IMR-90 (cell line): Measurements from ENCODE around the gene LENG9. TPM values are rescaled to one million over a fixed set of nuclear protein-coding genes. Genes with fewer than 3 reads are reported as not detected.

Source experiments
- ATAC-seq: fragments of 200-7000 bp; cut with Tn5 transposase; 2 replicates; pipeline ENCODE4 v1.9.1; 2020; ENCODE audit warnings: low read depth, mild to moderate bottlenecking, moderate library complexity
- BruUV-seq: library from RNA; stranded (reverse); fragments of 400-500 nt; replicated peaks from 2 replicates; lab custom pipeline; 2021; lab: Mats Ljungman, UMichigan
- CTCF ChIA-PET: fragments of 300-600 bp; formaldehyde crosslinking; extraction: SDS; loops from one replicate; lab custom pipeline; 2021; ENCODE audit warnings: antibody characterized with exemption; lab: Yijun Ruan, JAX
- POLR2A ChIA-PET: fragments of 300-600 bp; sonication (Branson Sonifier 250); formaldehyde crosslinking; loops from one replicate; lab custom pipeline; 2022; ENCODE audit warnings: antibody characterized with exemption; ENCODE audit not compliant: unreplicated experiment; lab: Charles Lee
- DNase-seq: peaks from one replicate; pipeline ENCODE4 v3.0.0; 2013
- H2AFZ ChIP-seq: replicated peaks from 2 replicates; pipeline ENCODE3; 2013; ENCODE audit warnings: low read length, mild to moderate bottlenecking; ENCODE audit not compliant: poor library complexity
- H2AK5ac ChIP-seq: 2 replicates; pipeline ENCODE4 v1.6.1; 2013; ENCODE audit warnings: low read depth, low read length, inconsistent platforms
- H2AK9ac ChIP-seq: replicated peaks from 2 replicates; pipeline ENCODE3; 2013; ENCODE audit warnings: mild to moderate bottlenecking, low read depth, low read length, moderate library complexity; ENCODE audit not compliant: poor library complexity
- H2BK120ac ChIP-seq: 2 replicates; pipeline ENCODE4 v1.6.1; 2013; ENCODE audit warnings: low read depth, low read length, inconsistent platforms
- H2BK15ac ChIP-seq: 3 replicates; pipeline ENCODE4 v1.6.1; 2013; ENCODE audit warnings: low read depth, low read length, inconsistent platforms
- H2BK20ac ChIP-seq: 2 replicates; pipeline ENCODE4 v1.6.1; 2013; ENCODE audit warnings: low read depth, mild to moderate bottlenecking, inconsistent platforms, low read length, moderate library complexity
- H2BK5ac ChIP-seq: 2 replicates; pipeline ENCODE4 v1.6.1; 2013; ENCODE audit warnings: mild to moderate bottlenecking, low read depth, low read length, inconsistent platforms; ENCODE audit not compliant: poor library complexity, severe bottlenecking
- H3K14ac ChIP-seq: replicated peaks from 2 replicates; pipeline ENCODE4 v1.6.1; 2013; ENCODE audit warnings: low read depth, low read length, inconsistent platforms
- H3K18ac ChIP-seq: 2 replicates; pipeline ENCODE4 v1.6.1; 2013; ENCODE audit warnings: low read depth, low read length, control low read depth
- H3K23ac ChIP-seq: 2 replicates; pipeline ENCODE4 v1.6.1; 2013; ENCODE audit warnings: low read depth, low read length, inconsistent platforms
- H3K27ac ChIP-seq: 2 replicates; pipeline ENCODE4 v1.5.1; 2013; ENCODE audit warnings: mild to moderate bottlenecking, control low read depth, low read length; ENCODE audit not compliant: insufficient read depth
- H3K27me3 ChIP-seq: 2 replicates; pipeline ENCODE4 v1.6.1; 2013; ENCODE audit warnings: low read length; ENCODE audit not compliant: control insufficient read depth, insufficient read depth
- H3K36me3 ChIP-seq: 2 replicates; pipeline ENCODE4 v1.6.1; 2013; ENCODE audit warnings: low read length, mixed read lengths; ENCODE audit not compliant: control insufficient read depth, insufficient read depth
- H3K4ac ChIP-seq: 2 replicates; pipeline ENCODE4 v1.6.1; 2013; ENCODE audit warnings: low read depth, low read length, inconsistent platforms
- H3K4me1 ChIP-seq: 2 replicates; pipeline ENCODE4 v1.6.1; 2013; ENCODE audit warnings: low read length, mixed read lengths; ENCODE audit not compliant: control insufficient read depth, insufficient read depth
- H3K4me2 ChIP-seq: 2 replicates; pipeline ENCODE4 v1.6.1; 2013; ENCODE audit warnings: low read depth, mild to moderate bottlenecking, control low read depth, low read length, moderate library complexity
- H3K4me3 ChIP-seq: 2 replicates; pipeline ENCODE4 v1.5.1; 2013; ENCODE audit warnings: low read depth, mild to moderate bottlenecking, control low read depth, low read length, moderate library complexity; ENCODE audit not compliant: insufficient read depth
- H3K56ac ChIP-seq: 2 replicates; pipeline ENCODE4 v1.6.1; 2013; ENCODE audit warnings: low read length, inconsistent platforms; ENCODE audit not compliant: insufficient read depth; ENCODE audit errors: extremely low read depth
- H3K79me1 ChIP-seq, 2 experiments: 2 replicates each; pipeline ENCODE4 v1.6.1; 2013; ENCODE audit warnings: low read length in 2 of 2, inconsistent platforms in 1 of 2, low read depth in 1 of 2
- H3K9ac ChIP-seq: 2 replicates; pipeline ENCODE4 v1.6.1; 2013; ENCODE audit warnings: low read depth, low read length, control low read depth
- H3K9me1 ChIP-seq: 2 replicates; pipeline ENCODE4 v1.6.1; 2013; ENCODE audit warnings: low read length, inconsistent platforms; ENCODE audit not compliant: insufficient read depth
- H3K9me3 ChIP-seq: 2 replicates; pipeline ENCODE4 v1.6.1; 2013; ENCODE audit warnings: low read length; ENCODE audit not compliant: control insufficient read depth, insufficient read depth
- H4K20me1 ChIP-seq: 2 replicates; pipeline ENCODE4 v1.6.1; 2013; ENCODE audit warnings: low read length, inconsistent platforms; ENCODE audit not compliant: insufficient read depth
- H4K5ac ChIP-seq: 2 replicates; pipeline ENCODE4 v1.6.1; 2013; ENCODE audit warnings: mild to moderate bottlenecking, low read depth, low read length, control low read depth
- H4K8ac ChIP-seq, 2 experiments: 2 replicates each; pipeline ENCODE4 v1.6.1; 2013; ENCODE audit warnings: low read depth in 2 of 2, low read length in 2 of 2, control low read depth in 1 of 2, inconsistent platforms in 1 of 2
- H4K91ac ChIP-seq: 2 replicates; pipeline ENCODE4 v1.6.1; 2013; ENCODE audit warnings: low read depth, low read length, inconsistent platforms; ENCODE audit not compliant: insufficient read depth
- BHLHE40 ChIP-seq: fragments of 150-350 bp; IDR thresholded peaks from 2 replicates; pipeline ENCODE4 v1.6.1; 2016; ENCODE audit warnings: mild to moderate bottlenecking, low read depth, low read length
- CTCF ChIP-seq: conservative IDR thresholded peaks from 2 replicates; pipeline ENCODE4 v1.5.1; 2012; ENCODE audit warnings: mild to moderate bottlenecking, low read depth, low read length, improper control_type of control experiment
- ELK1 ChIP-seq: fragments of 150-350 bp; IDR thresholded peaks from 2 replicates; pipeline ENCODE4 v1.6.1; 2016; ENCODE audit warnings: low read depth, mild to moderate bottlenecking, low read length, moderate library complexity, borderline replicate concordance
- POLR2A ChIP-seq: IDR thresholded peaks from 2 replicates; pipeline ENCODE4 v1.6.1; 2012; ENCODE audit warnings: mild to moderate bottlenecking, low read depth, low read length
- RFX5 ChIP-seq: IDR thresholded peaks from 2 replicates; pipeline ENCODE4 v1.8.0; 2012; ENCODE audit warnings: low read depth, mild to moderate bottlenecking, low read length, moderate library complexity
- WGBS, 2 experiments: methylation state at CpG; one replicate each; pipeline versions ENCODE4 v1.1.5 to v1.1.7; 2013; ENCODE audit warnings: missing lambda C conversion rate in 2 of 2; ENCODE audit not compliant: insufficient read length in 1 of 2; ENCODE audit errors: extremely low coverage in 2 of 2; 5-methylcytosine and 5-hydroxymethylcytosine counted together
- dilution Hi-C: fragments of 300-500 bp; cut with HindIII; formaldehyde crosslinking; loops from one replicate; pipeline ENCODE4 v1.14.3; 2018; ENCODE audit warnings: low sequenced_read_pairs; ENCODE audit not compliant: unreplicated experiment
- in situ Hi-C: fragments of 300-500 bp; cut with MboI; formaldehyde crosslinking; loops from 3 replicates; pipeline ENCODE4 v1.14.3; 2019; ENCODE audit warnings: low sequenced_read_pairs, inconsistent platforms, mixed read lengths
- intact Hi-C: fragments of 100-400 bp; cut with micrococcal nuclease; formaldehyde crosslinking; loops from 2 replicates; pipeline ENCODE4 v1.10.0; 2022
- polyA plus RNA-seq, 3 experiments: library from polyadenylated mRNA; depleted of rRNA; stranded (reverse); fragments of >200 nt; gene quantifications; 2 replicates each; pipeline ENCODE4 v1.2.3, GENCODE V29; 2012; ENCODE audit warnings: low replicate concordance in 1 of 3
- total RNA-seq: library from RNA; depleted of rRNA; stranded (reverse); fragments of >200 nt; gene quantifications from 2 replicates; pipeline ENCODE4 v1.2.3, GENCODE V29; 2012

LENG9 gene
- total and polyA plus RNA-seq, 2 of the 4 experiments (the other 2 are of a cell fraction), result 0.94 to 1.1 TPM

- no peak for TF ChIP-seq RFX5
Measured at GRCh38 chr19:54478677-54479266, 15.2 kb upstream of the LENG9 start (continued).

GRCh38 chr19:54477650-54478049 lies 14.1 kb upstream of the LENG9 start:
- Histone ChIP-seq H2AK5ac (no peak overlapping the region), H2BK20ac (no peak overlapping the region), H3K23ac (no peak overlapping the region), H3K27ac (no peak overlapping the region), H2BK5ac (no peak overlapping the region), H4K20me1 (no peaks in the 10 kb centered on the region), H2BK15ac (no peak overlapping the region), H3K4ac (no peak overlapping the region), H3K14ac (no peak overlapping the region), H3K9me3 (no peaks in the 10 kb centered on the region), H3K9ac (no peak overlapping the region), H4K91ac (no peak overlapping the region), H2AK9ac (no peak overlapping the region), H3K36me3 (no peaks in the 10 kb centered on the region), H3K4me1 (peaks cover 7% of the 10 kb centered on the region), H4K5ac (no peak overlapping the region), H4K8ac (no peak overlapping the region), H3K4me3 (no peak overlapping the region), H3K4me2 (no peak overlapping the region), H2BK120ac (no peak overlapping the region), H3K18ac (no peak overlapping the region), H3K79me1 (no peaks in the 10 kb centered on the region), H3K9me1 (peaks cover 4% of the 10 kb centered on the region; the same call in 1 of the 2 replicates), H2AFZ (peak overlapping the region; percentile 21), H3K56ac (no peak overlapping the region), H3K27me3 (0 out of 2 replicates have a peak, but pooled peaks cover 2% of the 10 kb centered on the region)
- no peak for ATAC-seq
- intact Hi-C loops, result loop anchor here (10.0 kb wide), 1 partner anchor 587 kb away; the partner anchor contains the start of gene RDH13
- CTCF ChIA-PET, result interaction anchor here (1.0 kb wide), 1 partner anchor 12 kb away, joined by 4 read pairs; no protein-coding TSS in a partner anchor
- 100% methylated on average over 2 of the region's 3 CpGs; no CpG with 5 or more reads in 1 of the 2 experiments for WGBS, 2 experiments
- TF ChIP-seq ELK1 (no peak), POLR2A (no peak), BHLHE40 (no peak), CTCF (0 out of 2 replicates have a peak, but pooled peaks have one; percentile 12)
- POLR2A ChIA-PET, result no interaction called here
- dilution Hi-C loops, result no loop called here
- DNase-seq, result no peak
- in situ Hi-C loops, result no loop called here
- no TSS peak for BruUV-seq
